Ishikawa (cell line): Measurements from ENCODE around the gene GLYATL3.

Experiments
- EP300 ChIP-seq: IDR thresholded peaks from 2 replicates; pipeline ENCODE4 v1.6.1; 2012; ENCODE audit warnings: borderline replicate concordance
- REST ChIP-seq: IDR thresholded peaks from 2 replicates; pipeline ENCODE4 v1.6.1; 2012; ENCODE audit warnings: low read depth, mild to moderate bottlenecking

GRCh38 chr6:49517919-49518318 is 18.2 kb downstream of the GLYATL3 start:
- TF ChIP-seq REST = no peak
- no peak for TF ChIP-seq EP300
